ENCODE data around the gene OLFM1. TPM values are rescaled to one million over a fixed set of nuclear protein-coding genes. Genes with fewer than 3 reads are reported as not detected.

Gene OLFM1
- total RNA-seq, 1 experiment from 2014 or later, result not detected

DNA sequence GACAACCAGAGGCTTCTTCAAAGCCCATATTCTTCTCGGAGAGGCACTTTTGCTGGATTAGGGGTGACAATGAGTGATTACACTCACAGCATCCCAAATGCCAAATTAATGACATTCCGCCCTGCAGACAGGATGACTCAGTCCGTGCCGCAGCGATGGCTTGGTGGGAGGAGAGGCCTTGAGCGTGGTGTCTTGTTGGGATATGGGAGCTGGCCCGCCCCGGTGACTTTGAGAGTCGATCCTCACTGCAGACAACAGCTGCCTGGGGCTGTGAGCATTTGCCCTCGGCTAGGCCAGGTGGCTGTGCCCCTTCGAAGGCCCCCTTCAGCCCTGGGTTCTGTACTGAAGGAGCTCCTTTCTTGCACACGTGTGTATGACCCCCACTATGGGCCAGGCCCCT is 29.8 kb downstream of the OLFM1 start:
- intact Hi-C loops (cut with micrococcal nuclease; ENCODE audit: unreplicated experiment), result no loop called here
- Histone ChIP-seq H4K20me1 (ENCODE audit: insufficient read depth) (no peaks in the 10 kb centered on the region), H3K4me1 (replicated peaks; ENCODE audit: insufficient read depth) (no peaks in the 10 kb centered on the region), H2AFZ (no peak overlapping the region), H3K36me3 (ENCODE audit: low read depth) (no peaks in the 10 kb centered on the region), H3K79me2 (ENCODE audit: low read depth) (no peaks in the 10 kb centered on the region), H3K4me3 (no peak overlapping the region), H3K9me2 (ENCODE audit: insufficient read depth) (no peaks in the 10 kb centered on the region), H3F3A (ENCODE audit: insufficient read depth, low read depth) (no peaks in the 10 kb centered on the region), H3K4me2 (no peak overlapping the region), H3K27me3 (ENCODE audit: insufficient read depth, low read depth) (peaks cover 91% of the 10 kb centered on the region), H3K9me3 (ENCODE audit: insufficient read depth, low read depth) (no peaks in the 10 kb centered on the region), H3K27ac (no peak overlapping the region)
- no TSS peak for BruUV-seq (replicated peaks)
- ChIA-PET CTCF (no interaction called here), POLR2A (ENCODE audit: unreplicated experiment) (no interaction called here)
- TF ChIP-seq, protein P1, sequence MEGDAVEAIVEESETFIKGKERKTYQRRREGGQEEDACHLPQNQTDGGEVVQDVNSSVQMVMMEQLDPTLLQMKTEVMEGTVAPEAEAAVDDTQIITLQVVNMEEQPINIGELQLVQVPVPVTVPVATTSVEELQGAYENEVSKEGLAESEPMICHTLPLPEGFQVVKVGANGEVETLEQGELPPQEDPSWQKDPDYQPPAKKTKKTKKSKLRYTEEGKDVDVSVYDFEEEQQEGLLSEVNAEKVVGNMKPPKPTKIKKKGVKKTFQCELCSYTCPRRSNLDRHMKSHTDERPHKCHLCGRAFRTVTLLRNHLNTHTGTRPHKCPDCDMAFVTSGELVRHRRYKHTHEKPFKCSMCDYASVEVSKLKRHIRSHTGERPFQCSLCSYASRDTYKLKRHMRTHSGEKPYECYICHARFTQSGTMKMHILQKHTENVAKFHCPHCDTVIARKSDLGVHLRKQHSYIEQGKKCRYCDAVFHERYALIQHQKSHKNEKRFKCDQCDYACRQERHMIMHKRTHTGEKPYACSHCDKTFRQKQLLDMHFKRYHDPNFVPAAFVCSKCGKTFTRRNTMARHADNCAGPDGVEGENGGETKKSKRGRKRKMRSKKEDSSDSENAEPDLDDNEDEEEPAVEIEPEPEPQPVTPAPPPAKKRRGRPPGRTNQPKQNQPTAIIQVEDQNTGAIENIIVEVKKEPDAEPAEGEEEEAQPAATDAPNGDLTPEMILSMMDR (conservative IDR thresholded peaks at IDR 0.05), result no peak
- TF ChIP-seq EZH2 (IDR thresholded peaks at IDR 0.05; ENCODE audit: low read depth), result no peak
- no peak for DNase-seq

DNA sequence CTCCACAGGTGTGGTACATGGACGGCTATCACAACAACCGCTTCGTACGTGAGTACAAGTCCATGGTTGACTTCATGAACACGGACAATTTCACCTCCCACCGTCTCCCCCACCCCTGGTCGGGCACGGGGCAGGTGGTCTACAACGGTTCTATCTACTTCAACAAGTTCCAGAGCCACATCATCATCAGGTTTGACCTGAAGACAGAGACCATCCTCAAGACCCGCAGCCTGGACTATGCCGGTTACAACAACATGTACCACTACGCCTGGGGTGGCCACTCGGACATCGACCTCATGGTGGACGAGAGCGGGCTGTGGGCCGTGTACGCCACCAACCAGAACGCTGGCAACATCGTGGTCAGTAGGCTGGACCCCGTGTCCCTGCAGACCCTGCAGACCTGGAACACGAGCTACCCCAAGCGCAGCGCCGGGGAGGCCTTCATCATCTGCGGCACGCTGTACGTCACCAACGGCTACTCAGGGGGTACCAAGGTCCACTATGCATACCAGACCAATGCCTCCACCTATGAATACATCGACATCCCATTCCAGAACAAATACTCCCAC is 32.1 kb downstream of the OLFM1 start:
- no peaks in the 10 kb centered on the region for H3K36me3 ChIP-seq (ENCODE audit: low read depth)
- H3K4me3 ChIP-seq, result no peak overlapping the region
- no peaks in the 10 kb centered on the region for H3F3A ChIP-seq (ENCODE audit: insufficient read depth, low read depth)
- H3K9me2 ChIP-seq (ENCODE audit: insufficient read depth), result no peaks in the 10 kb centered on the region
- POLR2A ChIA-PET (ENCODE audit: unreplicated experiment), result no interaction called here
- H3K79me2 ChIP-seq (ENCODE audit: low read depth), result no peaks in the 10 kb centered on the region
- H2AFZ ChIP-seq, result no peak overlapping the region
- intact Hi-C loops (cut with micrococcal nuclease; ENCODE audit: unreplicated experiment), result no loop called here
- no peak overlapping the region for H3K27ac ChIP-seq
- no TSS peak for BruUV-seq (replicated peaks)
- DNase-seq, result no peak
- TF ChIP-seq, protein P1 (conservative IDR thresholded peaks at IDR 0.05), result no peak
- no peak for TF ChIP-seq EZH2 (IDR thresholded peaks at IDR 0.05; ENCODE audit: low read depth)
- H3K4me1 ChIP-seq (replicated peaks; ENCODE audit: insufficient read depth), result no peaks in the 10 kb centered on the region
- H3K9me3 ChIP-seq (ENCODE audit: insufficient read depth, low read depth), result no peaks in the 10 kb centered on the region
- H3K27me3 ChIP-seq (ENCODE audit: insufficient read depth, low read depth), result peaks cover 91% of the 10 kb centered on the region
- H3K4me2 ChIP-seq, result no peak overlapping the region
- CTCF ChIA-PET, result no interaction called here
- no peaks in the 10 kb centered on the region for H4K20me1 ChIP-seq (ENCODE audit: insufficient read depth)

DNA sequence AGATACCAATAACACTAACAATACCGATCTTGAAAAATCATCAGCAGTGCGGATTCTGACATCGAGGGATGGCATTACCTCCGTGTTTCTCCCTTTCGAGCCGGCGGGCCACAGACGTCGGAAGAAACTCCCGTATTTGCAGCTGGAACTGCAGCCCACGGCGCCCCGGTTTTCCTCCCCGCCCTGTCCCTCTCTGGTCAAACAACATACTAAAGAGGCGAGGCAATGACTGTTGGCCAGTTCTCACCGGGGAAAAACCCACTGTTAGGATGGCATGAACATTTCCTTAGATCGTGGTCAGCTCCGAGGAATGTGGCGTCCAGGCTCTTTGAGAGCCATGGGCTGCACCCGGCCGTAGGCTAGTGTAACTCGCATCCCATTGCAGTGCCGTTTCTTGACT is 32.8 kb downstream of the OLFM1 start:
- no peaks in the 10 kb centered on the region for H3K79me2 ChIP-seq (ENCODE audit: low read depth)
- BruUV-seq (replicated peaks), result no TSS peak
- no peak for TF ChIP-seq EZH2 (IDR thresholded peaks at IDR 0.05; ENCODE audit: low read depth)
- TF ChIP-seq, protein P1 (conservative IDR thresholded peaks at IDR 0.05), result no peak
- peaks cover 91% of the 10 kb centered on the region for H3K27me3 ChIP-seq (ENCODE audit: insufficient read depth, low read depth)
- no peak for DNase-seq
- H3F3A ChIP-seq (ENCODE audit: insufficient read depth, low read depth), result no peaks in the 10 kb centered on the region
- no peaks in the 10 kb centered on the region for H3K9me2 ChIP-seq (ENCODE audit: insufficient read depth)
- H3K4me1 ChIP-seq (replicated peaks; ENCODE audit: insufficient read depth), result no peaks in the 10 kb centered on the region
- no peaks in the 10 kb centered on the region for H3K9me3 ChIP-seq (ENCODE audit: insufficient read depth, low read depth)
- intact Hi-C loops (cut with micrococcal nuclease; ENCODE audit: unreplicated experiment), result no loop called here
- H3K4me3 ChIP-seq, result no peak overlapping the region
- POLR2A ChIA-PET (ENCODE audit: unreplicated experiment), result no interaction called here
- H3K36me3 ChIP-seq (ENCODE audit: low read depth), result no peaks in the 10 kb centered on the region
- H4K20me1 ChIP-seq (ENCODE audit: insufficient read depth), result no peaks in the 10 kb centered on the region
- no peak overlapping the region for H3K27ac ChIP-seq
- CTCF ChIA-PET, result no interaction called here
- H3K4me2 ChIP-seq, result no peak overlapping the region
- H2AFZ ChIP-seq, result no peak overlapping the region

All from PC-9 (cell line).